Central memory CD8-positive, alpha-beta T cell (primary cell): ENCODE measurements around the gene RPRD1A.
"Not testable (repeated sequence)": the region's sequence is repeated elsewhere in the genome, so short reads cannot be mapped to it uniquely, and the experiment has no call there.

Experiments used
- ATAC-seq: fragments of 150-1000 bp; cut with Tn5 transposase; replicated peaks from 2 replicates; pipeline ENCODE4 v1.10.0; 2022; ENCODE audit warnings: mild to moderate bottlenecking, moderate FRiP score, moderate number of reproducible peaks; ENCODE audit not compliant: poor library complexity, severe bottlenecking; ENCODE audit errors: extremely low read depth
- DNase-seq, 2 donors: peaks; one replicate each; pipeline ENCODE4 v3.0.0; 2021; ENCODE audit warnings: low spot score in 2 of 2
- H3K27ac Mint-ChIP-seq: one replicate; pipeline ENCODE4 v1.8.0; 2022; ENCODE audit warnings: low read depth, mild to moderate bottlenecking, moderate library complexity, mixed read lengths
- H3K27me3 Mint-ChIP-seq: one replicate; pipeline ENCODE4 v1.8.0; 2022; ENCODE audit warnings: mixed read lengths
- H3K36me3 Mint-ChIP-seq: one replicate; pipeline ENCODE4 v1.8.0; 2022; ENCODE audit warnings: mild to moderate bottlenecking, moderate library complexity, mixed read lengths; ENCODE audit not compliant: insufficient read depth
- H3K4me1 Mint-ChIP-seq: one replicate; pipeline ENCODE4 v1.8.0; 2022; ENCODE audit warnings: mixed read lengths
- H3K4me3 Mint-ChIP-seq: one replicate; pipeline ENCODE4 v1.8.0; 2022; ENCODE audit warnings: mild to moderate bottlenecking, moderate library complexity, mixed read lengths
- H3K9me3 Mint-ChIP-seq: one replicate; pipeline ENCODE4 v1.8.0; 2022; ENCODE audit warnings: mixed read lengths

Gene RPRD1A

DNA sequence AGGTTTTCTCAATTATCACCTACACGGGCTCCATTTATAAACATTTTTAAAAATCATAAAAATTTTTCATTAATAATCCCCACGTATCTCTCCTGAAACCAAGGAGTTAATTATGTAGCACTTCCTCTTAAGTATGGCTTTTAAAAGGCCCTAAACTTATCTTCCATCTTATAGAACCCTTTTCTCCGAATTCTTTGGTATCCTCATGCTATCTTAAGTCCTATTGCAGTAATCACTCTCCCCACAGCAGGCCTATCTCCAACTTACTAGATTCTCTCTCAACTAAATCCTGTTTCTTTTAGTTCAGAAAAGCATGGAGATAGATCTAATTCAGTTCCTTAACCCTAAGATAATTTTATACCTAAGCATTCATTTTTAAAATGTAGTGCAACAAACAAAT is 26.2 kb downstream of the RPRD1A start:
- H3K27me3 Mint-ChIP-seq: no peaks in the 10 kb centered on the region
- ATAC-seq (no peak), DNase-seq (no peak)
- no peak overlapping the region for H3K4me3 Mint-ChIP-seq
- H3K36me3 Mint-ChIP-seq: peaks cover 2% of the 10 kb centered on the region
- H3K27ac Mint-ChIP-seq: no peak overlapping the region
- peaks cover 51% of the 10 kb centered on the region for H3K4me1 Mint-ChIP-seq
- H3K9me3 Mint-ChIP-seq: peaks cover 5% of the 10 kb centered on the region

DNA sequence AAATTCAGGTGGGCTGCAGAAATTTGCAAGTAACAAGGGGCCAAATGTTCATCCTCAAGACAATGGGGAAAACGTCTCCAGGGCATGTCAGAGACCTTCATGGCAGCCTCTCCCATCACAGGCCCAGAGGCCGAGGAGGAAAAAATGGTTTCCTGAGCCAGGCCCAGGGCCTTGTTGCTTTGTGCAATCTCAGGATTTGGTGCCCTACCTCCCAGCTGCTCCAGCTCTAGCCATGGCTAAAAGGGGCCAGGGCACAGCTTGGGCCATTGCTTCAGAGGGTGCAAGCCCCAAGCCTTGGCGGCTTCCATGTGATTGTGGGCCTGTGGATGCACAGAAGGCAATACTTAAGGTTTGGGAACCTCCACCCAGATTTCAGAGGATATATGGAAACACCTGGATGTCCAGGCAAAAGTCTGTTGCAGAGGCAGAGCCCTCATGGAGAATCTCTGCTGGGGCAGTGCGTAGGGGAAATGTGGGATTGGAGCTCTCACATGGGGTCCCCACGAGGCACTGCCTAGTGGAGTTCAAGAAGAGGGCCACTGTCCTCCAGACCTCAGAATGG is 29.2 kb downstream of the RPRD1A start:
- ATAC-seq (no peak), DNase-seq (no peak)
- no peaks in the 10 kb centered on the region for H3K27me3 Mint-ChIP-seq
- H3K27ac Mint-ChIP-seq: no peak overlapping the region
- peaks cover 2% of the 10 kb centered on the region for H3K36me3 Mint-ChIP-seq
- H3K4me1 Mint-ChIP-seq: peaks cover 55% of the 10 kb centered on the region
- no peak overlapping the region for H3K4me3 Mint-ChIP-seq
- peaks cover 5% of the 10 kb centered on the region for H3K9me3 Mint-ChIP-seq

DNA sequence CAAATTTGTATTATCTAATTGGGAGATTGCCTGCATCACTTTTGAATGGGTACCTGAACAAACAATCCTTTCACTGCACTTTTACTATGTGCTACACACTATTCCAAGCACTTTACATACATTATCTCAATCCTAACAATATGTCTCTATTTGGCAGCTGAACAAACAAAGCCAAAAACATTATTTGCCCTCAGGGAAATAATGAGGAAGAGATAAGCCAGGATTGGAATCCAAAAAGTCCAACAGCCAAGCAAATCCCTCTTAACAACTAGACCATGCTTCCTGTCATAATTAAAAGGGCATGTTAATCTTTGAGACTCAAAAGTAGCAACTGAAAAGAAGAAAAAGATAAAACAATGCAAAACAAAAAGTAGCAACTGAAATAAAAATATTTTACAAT is 32.1 kb downstream of the RPRD1A start:
- H3K4me1 Mint-ChIP-seq: peaks cover 29% of the 10 kb centered on the region
- no peak for DNase-seq
- H3K9me3 Mint-ChIP-seq: peaks cover 5% of the 10 kb centered on the region
- no peak for ATAC-seq
- no peak overlapping the region for H3K27ac Mint-ChIP-seq
- no peak overlapping the region for H3K4me3 Mint-ChIP-seq
- peaks cover 3% of the 10 kb centered on the region for H3K36me3 Mint-ChIP-seq
- H3K27me3 Mint-ChIP-seq: no peaks in the 10 kb centered on the region

DNA sequence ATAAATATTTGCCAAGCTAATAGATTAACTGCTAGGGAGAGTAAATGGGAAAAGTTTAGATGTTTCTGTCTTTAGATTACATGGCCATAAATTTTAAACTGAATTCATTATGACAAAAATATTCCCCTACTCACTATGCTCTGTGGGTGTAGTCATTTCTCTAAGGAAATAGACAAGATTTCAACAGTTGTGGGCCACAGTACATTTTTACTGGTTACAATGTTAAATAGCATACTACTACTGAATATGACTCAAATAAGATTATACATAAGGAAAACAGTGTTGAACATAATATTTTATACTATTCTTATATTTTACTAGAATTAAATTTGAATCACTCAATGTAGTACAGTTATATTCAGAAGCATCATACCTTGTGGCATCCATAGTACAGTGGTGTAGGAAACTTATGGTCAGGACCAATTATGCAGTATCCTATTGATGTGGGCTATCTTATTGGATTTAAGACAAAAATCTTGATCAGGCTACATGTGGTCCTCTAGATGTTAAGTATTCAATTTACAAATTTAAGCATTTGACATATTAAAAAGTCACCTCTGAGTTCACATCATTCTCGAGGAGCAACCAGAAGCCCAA is 33.0 kb downstream of the RPRD1A start:
- Mint-ChIP-seq H3K4me3 (no peak overlapping the region), H3K36me3 (peaks cover 8% of the 10 kb centered on the region), H3K27ac (peak overlapping the region; percentile 53), H3K9me3 (peaks cover 5% of the 10 kb centered on the region), H3K4me1 (peaks cover 26% of the 10 kb centered on the region), H3K27me3 (no peaks in the 10 kb centered on the region)
- ATAC-seq (no peak), DNase-seq (no peak)

DNA sequence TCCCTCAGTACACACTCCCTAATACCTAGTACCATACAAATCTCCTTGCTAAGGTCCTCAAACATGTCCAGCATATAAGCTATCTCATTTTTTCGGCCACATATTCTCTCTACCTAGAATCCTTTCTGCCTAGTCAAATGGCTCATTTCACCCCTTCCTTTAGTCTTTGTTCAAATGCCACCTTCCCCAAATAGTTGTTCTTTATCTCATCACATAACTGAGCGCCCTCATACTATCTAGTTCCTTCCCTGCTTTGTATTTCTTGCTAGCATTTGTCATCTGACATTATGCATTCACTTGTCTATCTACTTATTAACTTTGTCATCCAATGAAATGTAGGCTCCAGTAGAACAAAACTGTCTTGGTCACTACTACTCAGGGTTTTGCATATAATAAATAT is 35.5 kb downstream of the RPRD1A start:
- H3K27ac Mint-ChIP-seq: peak overlapping the region; percentile 0
- H3K36me3 Mint-ChIP-seq: peaks cover 21% of the 10 kb centered on the region
- DNase-seq: no peak
- no peaks in the 10 kb centered on the region for H3K9me3 Mint-ChIP-seq
- no peaks in the 10 kb centered on the region for H3K27me3 Mint-ChIP-seq
- H3K4me3 Mint-ChIP-seq: no peak overlapping the region
- ATAC-seq: no peak
- H3K4me1 Mint-ChIP-seq: peaks cover 19% of the 10 kb centered on the region

DNA sequence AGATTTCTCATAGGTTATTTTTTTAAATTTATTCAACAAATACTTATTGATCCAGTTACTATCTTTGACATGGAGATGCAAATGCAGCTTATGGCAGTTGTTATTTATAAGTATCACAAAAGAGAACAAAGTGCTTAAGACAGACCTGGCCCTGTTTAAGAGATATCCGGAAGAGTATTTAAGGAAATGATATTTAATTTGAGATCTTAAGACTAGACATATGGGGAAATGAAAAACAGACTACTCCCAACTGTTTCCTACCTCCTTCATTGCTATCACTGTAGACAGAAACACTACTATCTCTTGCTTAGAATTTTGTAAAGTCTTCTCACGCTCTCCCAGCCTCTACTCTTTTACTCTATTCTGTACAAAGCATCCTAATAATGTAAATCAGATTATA is 36.0 kb downstream of the RPRD1A start:
- Mint-ChIP-seq H3K27ac (peak overlapping the region; percentile 0), H3K4me3 (no peak overlapping the region), H3K4me1 (peaks cover 18% of the 10 kb centered on the region), H3K36me3 (peaks cover 24% of the 10 kb centered on the region), H3K27me3 (no peaks in the 10 kb centered on the region), H3K9me3 (no peaks in the 10 kb centered on the region)
- DNase-seq (no peak), ATAC-seq (no peak)

DNA sequence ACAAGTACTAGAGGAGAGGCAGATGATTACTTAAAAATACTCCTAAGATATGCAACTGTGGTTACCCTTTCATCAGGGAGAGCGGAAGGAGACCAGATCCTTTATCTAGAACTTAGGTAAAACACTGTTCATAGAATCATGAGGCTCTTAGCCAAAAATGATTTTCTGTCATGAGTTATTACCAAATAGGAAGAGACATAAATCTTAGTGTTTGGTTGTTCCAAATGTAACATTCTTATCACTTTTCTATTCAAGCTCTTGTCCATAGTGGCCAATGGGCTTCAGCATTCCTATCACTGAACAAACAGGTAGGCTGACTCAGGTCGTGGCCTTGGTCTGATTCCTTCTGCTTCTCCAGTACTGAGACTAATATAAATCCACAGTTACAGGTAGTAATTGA is 38.5 kb downstream of the RPRD1A start:
- H3K4me3 Mint-ChIP-seq: no peak overlapping the region
- peaks cover 4% of the 10 kb centered on the region for H3K4me1 Mint-ChIP-seq
- H3K9me3 Mint-ChIP-seq: no peaks in the 10 kb centered on the region
- H3K27me3 Mint-ChIP-seq: no peaks in the 10 kb centered on the region
- peaks cover 33% of the 10 kb centered on the region for H3K36me3 Mint-ChIP-seq
- DNase-seq (no peak), ATAC-seq (no peak)
- H3K27ac Mint-ChIP-seq: peak overlapping the region; percentile 66

DNA sequence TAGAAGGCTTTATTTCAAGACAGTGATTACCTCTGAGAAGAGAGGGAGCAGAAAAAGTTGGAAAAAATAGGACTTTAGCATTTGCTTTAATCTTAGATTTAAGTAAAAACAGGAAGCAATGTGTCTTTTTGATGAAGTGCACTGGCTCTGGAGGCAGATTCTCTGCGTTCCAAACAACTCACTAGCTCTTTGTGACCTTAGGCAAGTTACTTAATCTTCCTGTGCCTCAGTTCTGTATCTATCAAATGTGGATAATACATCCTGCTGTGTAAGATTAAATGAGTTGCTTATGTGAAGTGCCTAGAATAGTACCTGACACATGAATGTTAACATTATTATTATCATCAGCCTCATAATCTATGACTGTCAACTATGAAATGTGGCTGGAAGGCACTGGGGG is 42.3 kb downstream of the RPRD1A start:
- H3K36me3 Mint-ChIP-seq: peaks cover 32% of the 10 kb centered on the region
- H3K4me1 Mint-ChIP-seq: no peaks in the 10 kb centered on the region
- H3K27me3 Mint-ChIP-seq: no peaks in the 10 kb centered on the region
- H3K4me3 Mint-ChIP-seq: no peak overlapping the region
- no peak overlapping the region for H3K27ac Mint-ChIP-seq
- ATAC-seq (no peak), DNase-seq (no peak)
- no peaks in the 10 kb centered on the region for H3K9me3 Mint-ChIP-seq

DNA sequence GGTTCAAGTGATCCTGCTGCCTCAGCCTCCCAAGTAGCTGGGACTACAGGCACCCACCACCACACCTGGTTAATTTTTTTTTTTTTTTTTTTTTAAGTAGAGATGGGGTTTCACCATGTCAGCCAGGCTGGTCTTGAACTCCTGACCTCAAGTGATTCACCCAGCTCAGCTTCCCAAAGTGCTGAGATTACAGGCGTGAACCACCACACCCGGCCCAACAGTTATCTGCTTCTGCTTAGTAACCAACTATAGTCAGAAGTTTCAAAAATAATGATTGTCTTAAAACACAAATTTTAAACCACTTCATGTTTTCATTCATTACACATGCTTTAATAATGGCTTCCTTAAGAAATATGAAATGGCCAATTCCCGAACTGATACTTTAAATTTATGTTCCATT is 43.1 kb downstream of the RPRD1A start:
- H3K4me3 Mint-ChIP-seq, H3K27me3 Mint-ChIP-seq, H3K27ac Mint-ChIP-seq, DNase-seq, H3K9me3 Mint-ChIP-seq, H3K4me1 Mint-ChIP-seq, ATAC-seq: not testable (repeated sequence)
- peaks cover 25% of the 10 kb centered on the region for H3K36me3 Mint-ChIP-seq

DNA sequence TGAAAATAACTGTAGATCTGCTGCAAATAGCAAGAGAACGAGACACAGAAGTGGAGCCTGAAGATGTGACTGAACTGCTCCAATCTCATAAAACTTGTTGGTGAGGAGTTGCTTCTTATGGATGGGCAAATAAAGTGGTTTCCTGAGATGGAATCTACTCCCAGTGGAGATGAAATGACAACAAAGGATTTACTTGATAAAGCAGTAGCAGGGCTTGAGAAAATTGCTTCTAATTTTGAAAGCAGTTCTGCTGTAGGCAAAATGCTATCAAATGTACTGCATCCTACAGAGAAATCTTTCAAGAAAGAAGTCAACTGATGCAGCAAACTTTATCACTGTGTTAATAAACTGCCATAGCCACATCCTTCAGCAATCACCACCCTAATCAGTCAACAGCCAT is 44.0 kb downstream of the RPRD1A start:
- DNase-seq: no peak
- no peak overlapping the region for H3K27ac Mint-ChIP-seq
- peaks cover 20% of the 10 kb centered on the region for H3K36me3 Mint-ChIP-seq
- H3K9me3 Mint-ChIP-seq: no peaks in the 10 kb centered on the region
- H3K4me3 Mint-ChIP-seq: no peak overlapping the region
- H3K4me1 Mint-ChIP-seq: no peaks in the 10 kb centered on the region
- no peaks in the 10 kb centered on the region for H3K27me3 Mint-ChIP-seq
- ATAC-seq: no peak

DNA sequence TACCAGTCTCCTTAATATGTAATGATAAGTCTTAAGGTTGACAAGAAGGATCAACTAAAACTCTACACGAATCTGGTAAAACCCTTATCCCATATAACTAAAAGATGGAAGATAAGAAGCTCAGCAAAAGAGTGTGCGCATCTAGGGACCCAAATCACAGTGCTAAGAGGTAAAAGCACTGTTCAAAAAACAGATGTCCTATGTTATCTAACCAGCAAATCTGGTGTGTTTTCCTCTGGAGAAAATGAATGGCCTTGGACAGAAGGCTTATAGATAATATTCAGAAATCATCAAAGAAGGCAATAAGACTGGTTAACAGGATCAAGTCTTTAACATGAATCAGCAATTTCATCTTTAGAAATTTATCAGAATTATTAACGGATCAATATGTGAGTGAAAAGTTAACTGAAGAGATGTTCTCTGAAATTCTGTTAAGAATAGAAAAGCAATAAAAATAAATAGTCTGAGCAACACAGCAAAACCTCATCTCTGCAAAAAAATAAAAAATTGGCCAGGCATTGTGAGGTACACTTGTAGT is 47.1 kb downstream of the RPRD1A start:
- Mint-ChIP-seq H3K27me3 (no peaks in the 10 kb centered on the region), H3K4me1 (peaks cover 5% of the 10 kb centered on the region), H3K27ac (peak overlapping the region; percentile 41), H3K9me3 (no peaks in the 10 kb centered on the region), H3K36me3 (peaks cover 6% of the 10 kb centered on the region), H3K4me3 (no peak overlapping the region)
- DNase-seq (no peak), ATAC-seq (no peak)

DNA sequence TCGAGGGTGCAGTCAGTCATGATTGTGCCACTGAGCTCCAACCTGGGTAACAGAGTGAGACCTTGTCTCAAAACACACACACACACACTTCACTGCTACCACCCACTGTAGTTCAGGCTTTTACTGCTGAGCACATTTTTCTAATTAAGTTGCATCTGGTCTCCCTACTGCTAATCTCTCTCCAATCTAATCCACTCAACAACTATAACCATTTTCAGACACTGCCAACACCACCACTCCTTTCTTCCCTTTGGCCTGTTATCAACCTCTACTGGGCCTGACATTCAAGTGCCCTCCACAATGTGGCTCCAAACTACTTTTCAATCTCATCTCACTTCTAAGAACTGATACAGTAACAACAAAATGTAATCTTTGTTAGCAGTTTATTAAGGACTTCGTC is 50.1 kb downstream of the RPRD1A start:
- no peak overlapping the region for H3K4me3 Mint-ChIP-seq
- H3K27ac Mint-ChIP-seq: no peak overlapping the region
- DNase-seq: no peak
- H3K9me3 Mint-ChIP-seq: no peaks in the 10 kb centered on the region
- H3K36me3 Mint-ChIP-seq: peaks cover 3% of the 10 kb centered on the region
- peaks cover 5% of the 10 kb centered on the region for H3K4me1 Mint-ChIP-seq
- H3K27me3 Mint-ChIP-seq: no peaks in the 10 kb centered on the region
- no peak for ATAC-seq

DNA sequence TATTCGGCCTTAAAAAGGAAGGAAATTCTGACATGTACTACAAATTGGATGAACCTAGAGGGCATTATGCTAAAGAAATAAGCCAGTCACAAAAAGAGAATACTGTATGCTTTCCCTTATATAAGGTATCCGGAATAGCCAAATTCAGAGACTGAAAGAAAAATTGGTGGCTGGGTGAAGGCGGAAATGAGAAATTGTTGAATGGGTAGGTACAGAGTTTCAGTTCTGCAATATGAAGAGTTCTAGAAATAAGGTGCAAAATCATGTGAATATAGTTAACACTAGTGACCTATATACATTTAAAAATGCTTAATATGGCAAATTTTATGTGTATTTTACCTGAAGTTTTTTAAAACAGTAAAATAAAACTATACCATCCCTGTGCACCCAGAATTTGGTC is 51.7 kb downstream of the RPRD1A start:
- H3K27ac Mint-ChIP-seq: no peak overlapping the region
- H3K4me1 Mint-ChIP-seq: peaks cover 5% of the 10 kb centered on the region
- H3K36me3 Mint-ChIP-seq: peaks cover 1% of the 10 kb centered on the region
- ATAC-seq: no peak
- no peaks in the 10 kb centered on the region for H3K27me3 Mint-ChIP-seq
- H3K4me3 Mint-ChIP-seq: no peak overlapping the region
- DNase-seq: no peak
- H3K9me3 Mint-ChIP-seq: no peaks in the 10 kb centered on the region
